IMR-90 (cell line): ENCODE data around the gene COL4A2.

ENCODE experiments used
- CEBPB ChIP-seq: IDR thresholded peaks from 2 replicates; pipeline ENCODE4 v1.6.1; 2012; ENCODE audit warnings: low read depth, low read length, improper control_type of control experiment
- MAFK ChIP-seq: IDR thresholded peaks from 2 replicates; pipeline ENCODE4 v1.6.1; 2012; ENCODE audit warnings: low read depth, low read length, improper control_type of control experiment
- MXI1 ChIP-seq: IDR thresholded peaks from 2 replicates; pipeline ENCODE4 v1.6.1; 2012; ENCODE audit warnings: low read depth, mild to moderate bottlenecking, low read length, moderate library complexity, borderline replicate concordance
- NFE2L2 ChIP-seq: fragments of 150-350 bp; IDR thresholded peaks from 2 replicates; pipeline ENCODE4 v1.6.1; 2016; ENCODE audit warnings: low read depth, mild to moderate bottlenecking, low read length
- POLR2A ChIP-seq: IDR thresholded peaks from 2 replicates; pipeline ENCODE4 v1.6.1; 2012; ENCODE audit warnings: mild to moderate bottlenecking, low read depth, low read length
- RAD21 ChIP-seq: IDR thresholded peaks from 2 replicates; pipeline ENCODE4 v1.6.1; 2012; ENCODE audit warnings: low read length, improper control_type of control experiment
- RCOR1 ChIP-seq: IDR thresholded peaks from 2 replicates; pipeline ENCODE4 v1.6.1; 2012; ENCODE audit warnings: mild to moderate bottlenecking, low read length, improper control_type of control experiment; ENCODE audit not compliant: insufficient replicate concordance
- RFX5 ChIP-seq: IDR thresholded peaks from 2 replicates; pipeline ENCODE4 v1.8.0; 2012; ENCODE audit warnings: low read depth, mild to moderate bottlenecking, low read length, moderate library complexity
- SMC3 ChIP-seq: fragments of 150-350 bp; IDR thresholded peaks from 2 replicates; pipeline ENCODE4 v1.6.1; 2016; ENCODE audit warnings: low read depth, mild to moderate bottlenecking, antibody characterized with exemption, low read length, moderate library complexity
- TF ChIP-seq, protein P1 (sequence below): conservative IDR thresholded peaks from 2 replicates; pipeline ENCODE4 v1.5.1; 2012; ENCODE audit warnings: mild to moderate bottlenecking, low read depth, low read length, improper control_type of control experiment

DNA sequence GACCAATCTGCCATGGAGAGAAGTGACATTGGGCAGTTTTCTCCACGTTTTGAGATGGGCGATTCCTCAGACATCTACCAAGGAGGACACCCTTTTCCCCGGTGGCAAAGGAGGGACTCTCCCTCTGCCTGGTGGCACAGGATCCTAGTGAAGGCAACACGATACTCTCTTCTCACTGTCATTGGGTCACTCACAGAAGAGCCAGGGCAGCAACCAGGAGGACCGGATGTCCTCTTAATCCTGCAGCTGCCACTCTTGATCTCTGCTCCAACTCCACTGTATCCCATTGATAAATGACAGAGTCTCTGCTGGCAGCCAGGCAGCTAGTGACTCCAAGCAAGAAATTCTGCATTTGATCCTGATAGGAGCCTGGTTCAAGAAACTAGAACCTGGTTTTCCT is 42.2 kb downstream of the COL4A2 start:
- no peak for TF ChIP-seq SMC3
- no peak for TF ChIP-seq POLR2A
- TF ChIP-seq, protein P1, sequence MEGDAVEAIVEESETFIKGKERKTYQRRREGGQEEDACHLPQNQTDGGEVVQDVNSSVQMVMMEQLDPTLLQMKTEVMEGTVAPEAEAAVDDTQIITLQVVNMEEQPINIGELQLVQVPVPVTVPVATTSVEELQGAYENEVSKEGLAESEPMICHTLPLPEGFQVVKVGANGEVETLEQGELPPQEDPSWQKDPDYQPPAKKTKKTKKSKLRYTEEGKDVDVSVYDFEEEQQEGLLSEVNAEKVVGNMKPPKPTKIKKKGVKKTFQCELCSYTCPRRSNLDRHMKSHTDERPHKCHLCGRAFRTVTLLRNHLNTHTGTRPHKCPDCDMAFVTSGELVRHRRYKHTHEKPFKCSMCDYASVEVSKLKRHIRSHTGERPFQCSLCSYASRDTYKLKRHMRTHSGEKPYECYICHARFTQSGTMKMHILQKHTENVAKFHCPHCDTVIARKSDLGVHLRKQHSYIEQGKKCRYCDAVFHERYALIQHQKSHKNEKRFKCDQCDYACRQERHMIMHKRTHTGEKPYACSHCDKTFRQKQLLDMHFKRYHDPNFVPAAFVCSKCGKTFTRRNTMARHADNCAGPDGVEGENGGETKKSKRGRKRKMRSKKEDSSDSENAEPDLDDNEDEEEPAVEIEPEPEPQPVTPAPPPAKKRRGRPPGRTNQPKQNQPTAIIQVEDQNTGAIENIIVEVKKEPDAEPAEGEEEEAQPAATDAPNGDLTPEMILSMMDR, result no peak
- no peak for TF ChIP-seq RFX5
- no peak for TF ChIP-seq MAFK
- no peak for TF ChIP-seq RCOR1
- TF ChIP-seq CEBPB, result no peak
- TF ChIP-seq RAD21, result no peak
- TF ChIP-seq MXI1, result no peak
- no peak for TF ChIP-seq NFE2L2
